ENCODE data around the gene TIGD1.
"Not testable (repeated sequence)": the region's sequence is repeated elsewhere in the genome, so short reads cannot be mapped to it uniquely, and the experiment has no call there.

TIGD1 gene

DNA sequence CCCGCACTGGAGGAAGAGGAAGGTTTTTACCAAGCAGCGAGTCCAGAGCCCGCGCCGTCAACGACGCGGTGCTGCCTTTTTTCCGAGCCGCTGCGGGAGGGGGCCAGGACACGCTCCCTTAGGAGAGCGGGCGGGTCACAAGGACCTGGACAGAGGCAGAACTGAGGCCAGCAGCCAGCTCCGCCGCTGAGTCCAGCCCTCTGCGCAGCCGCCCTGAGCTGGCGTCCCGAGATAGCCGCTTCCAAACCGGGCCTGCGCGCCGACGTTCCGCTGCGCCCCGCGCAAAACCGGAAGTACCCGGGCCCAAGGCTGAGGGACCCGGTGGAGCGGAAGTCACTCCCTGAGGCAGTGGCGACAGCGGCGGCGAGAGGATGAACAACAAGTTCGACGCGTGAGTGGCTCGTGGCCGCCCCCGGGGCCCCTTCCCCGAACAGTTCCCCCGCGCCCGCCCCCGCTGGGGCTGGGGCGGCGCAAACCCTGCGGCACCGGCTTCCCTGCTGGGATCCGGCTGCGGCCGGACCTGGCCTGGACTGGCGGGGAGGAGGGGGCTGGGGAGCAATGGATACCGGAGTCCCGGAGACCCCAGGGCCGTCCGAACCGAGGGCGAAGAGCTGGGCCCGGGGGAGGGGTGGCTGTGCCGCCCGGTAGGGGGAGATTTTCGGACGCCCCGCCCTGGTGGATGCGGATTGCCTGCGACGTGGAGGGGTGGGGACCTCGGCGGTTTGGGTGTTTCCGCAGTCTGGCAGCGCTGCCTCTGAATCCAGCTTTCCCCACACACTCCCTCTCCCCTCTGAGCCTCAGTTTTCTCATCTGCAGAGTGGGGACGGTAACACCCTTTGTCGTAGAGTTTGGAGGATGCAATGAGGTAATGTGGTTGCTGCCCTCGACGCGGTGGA is at the start of gene TIGD1, which contains the start of gene EIF4E2:
Gene TIGD1 (minus strand): TSS at position 204 of the 896 bp plus-strand sequence. CDS start 675 bp downstream, outside the sequence.
Gene EIF4E2 (plus strand): TSS at position 336 of the 896 bp plus-strand sequence. CDS start 36 bp downstream, at position 372.
- DNase-seq, result peak; percentile 86

DNA sequence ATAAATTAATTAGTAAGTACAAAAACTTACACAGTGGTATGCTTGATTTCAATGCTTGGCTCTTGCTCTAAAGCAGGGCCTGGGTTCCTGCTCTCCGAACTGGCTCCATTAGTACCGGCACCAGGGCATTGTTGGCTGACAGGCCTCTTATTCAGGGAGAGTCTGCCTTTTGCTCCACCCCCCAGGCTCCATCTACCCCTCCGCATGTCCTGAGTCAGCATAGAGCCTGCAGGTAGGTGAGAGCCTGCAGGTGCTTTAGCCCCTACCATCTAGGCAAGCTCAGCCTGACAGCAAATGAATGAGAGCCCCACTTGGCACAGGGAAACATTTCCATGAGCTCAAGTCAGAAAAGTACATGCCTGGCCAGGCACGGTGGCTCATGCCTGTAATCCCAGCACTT is 47.9 kb upstream of the TIGD1 start:
- no peak for DNase-seq

DNA sequence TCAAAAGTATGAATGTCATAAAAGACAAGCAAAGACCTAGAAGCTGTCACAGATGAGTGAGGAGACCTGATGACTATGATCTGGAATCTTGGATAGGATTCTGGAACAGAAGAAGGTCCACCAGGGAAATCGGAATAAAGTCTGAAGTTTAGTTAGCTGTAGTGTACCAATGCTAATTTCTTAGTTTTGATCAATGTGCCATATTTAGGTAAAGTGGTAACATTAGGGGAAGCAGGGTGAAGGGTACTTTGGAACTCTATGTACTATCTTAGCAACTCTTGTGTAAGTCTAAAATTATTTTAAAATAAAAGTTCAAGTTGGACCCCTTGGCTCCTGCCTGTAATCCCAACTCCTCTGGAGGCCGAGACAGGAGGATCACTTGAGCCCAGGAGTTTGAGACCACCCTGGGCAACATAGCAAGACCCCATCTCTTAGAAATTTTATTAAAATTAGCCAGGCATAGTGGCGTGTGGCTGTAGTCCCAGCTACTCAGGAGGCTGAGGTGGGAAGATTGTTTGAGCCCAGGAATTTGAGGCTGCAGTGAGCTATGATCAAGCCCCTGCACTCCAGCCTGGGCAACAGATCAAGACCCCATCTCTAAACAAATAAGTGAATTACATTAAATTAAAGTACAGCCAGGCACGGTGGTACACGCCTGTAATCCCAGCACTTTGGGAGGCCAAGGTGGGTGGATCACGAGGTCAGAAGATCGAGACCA is 47.2 kb upstream of the TIGD1 start:
- DNase-seq, result no peak

DNA sequence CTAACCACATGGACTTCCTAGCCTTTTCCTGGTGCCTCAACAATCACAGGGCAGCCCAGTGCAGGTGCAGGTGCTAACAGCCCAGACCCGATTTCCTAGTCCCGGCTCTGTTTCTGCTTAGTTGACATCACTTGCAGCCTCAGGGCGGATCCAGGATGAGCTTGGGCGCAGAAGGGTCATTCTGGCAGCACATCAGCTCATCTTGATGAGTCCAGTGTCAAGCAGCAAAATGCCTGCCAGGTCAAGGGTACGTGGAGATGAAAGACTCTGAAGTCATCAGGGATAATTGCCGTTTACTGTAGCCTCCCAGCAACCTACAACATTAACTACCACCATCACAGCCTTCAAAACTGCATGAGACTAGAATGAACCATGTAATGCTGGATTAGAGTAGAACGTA is 43.6 kb upstream of the TIGD1 start:
- DNase-seq, result no peak

DNA sequence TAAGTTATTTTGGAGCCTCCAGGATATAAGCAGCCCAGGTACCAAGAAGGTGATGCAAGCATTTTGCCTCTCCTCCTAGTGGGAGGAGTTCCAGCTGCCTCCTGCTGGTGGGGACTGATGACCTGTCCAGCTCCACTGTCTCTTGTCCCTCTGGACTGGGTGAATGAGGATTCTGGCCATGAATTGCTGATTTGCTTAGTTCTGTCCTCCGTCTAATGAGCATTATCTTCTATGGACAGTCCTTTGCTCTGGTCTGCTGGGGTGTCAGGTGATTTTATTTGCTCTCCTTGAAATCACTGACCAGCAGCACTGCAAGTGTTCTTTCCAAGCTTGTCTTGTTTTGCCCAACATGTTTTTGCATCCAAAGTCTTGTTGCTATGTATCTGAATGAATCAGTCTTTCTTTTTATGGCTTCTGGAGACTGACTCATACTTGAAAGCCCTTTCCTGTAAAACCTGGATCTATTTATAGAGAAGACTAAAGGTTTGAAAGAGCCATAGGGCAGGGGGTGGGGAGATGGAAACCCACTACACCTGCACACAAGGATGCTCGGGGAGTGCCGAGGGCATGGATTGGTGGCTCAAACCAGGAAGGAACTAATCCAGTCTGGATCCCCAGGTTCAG is 42.5 kb upstream of the TIGD1 start:
- DNase-seq, result no peak

DNA sequence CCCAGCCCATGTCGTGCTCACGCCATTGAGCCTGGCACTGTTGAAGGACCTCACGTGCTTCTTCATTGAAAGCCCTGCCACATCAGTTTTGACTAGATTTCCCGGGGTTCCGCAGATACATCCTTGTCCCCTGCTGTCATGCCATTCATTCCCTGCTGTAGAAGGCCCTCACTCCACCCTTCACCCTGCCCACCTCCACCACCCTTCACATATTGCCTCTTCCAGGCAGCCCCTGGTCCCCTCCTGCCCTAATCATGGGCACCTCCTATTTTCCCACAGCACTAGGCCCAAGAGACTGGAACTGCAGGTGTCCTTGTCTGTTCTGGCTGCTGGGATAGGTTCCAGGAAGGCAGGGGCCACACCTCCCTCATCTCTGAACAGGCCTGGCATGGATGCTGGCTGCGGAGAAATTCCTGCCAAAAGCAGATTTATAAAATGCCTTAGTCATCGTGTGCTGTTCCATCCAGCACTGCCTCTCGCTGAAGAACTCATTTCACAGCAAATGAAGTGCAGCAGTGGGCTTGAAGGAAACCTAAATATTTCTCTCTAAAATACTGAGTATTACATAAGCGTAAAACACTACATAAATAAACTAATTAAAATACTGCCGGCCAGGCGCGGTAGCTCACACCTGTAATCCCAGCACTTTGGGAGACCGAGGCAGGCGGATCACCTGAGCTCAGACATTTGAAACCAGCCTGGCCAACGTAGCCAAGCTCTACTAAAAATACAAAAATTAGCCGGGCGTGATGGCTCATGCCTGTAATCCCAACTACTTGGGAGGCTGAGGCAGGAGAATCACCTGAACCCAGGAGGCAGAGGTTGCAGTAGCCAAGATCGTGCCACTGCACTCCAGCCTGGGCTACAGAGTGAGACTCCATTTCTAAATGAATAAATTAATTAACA is 38.6 kb upstream of the TIGD1 start:
- no peak for DNase-seq

DNA sequence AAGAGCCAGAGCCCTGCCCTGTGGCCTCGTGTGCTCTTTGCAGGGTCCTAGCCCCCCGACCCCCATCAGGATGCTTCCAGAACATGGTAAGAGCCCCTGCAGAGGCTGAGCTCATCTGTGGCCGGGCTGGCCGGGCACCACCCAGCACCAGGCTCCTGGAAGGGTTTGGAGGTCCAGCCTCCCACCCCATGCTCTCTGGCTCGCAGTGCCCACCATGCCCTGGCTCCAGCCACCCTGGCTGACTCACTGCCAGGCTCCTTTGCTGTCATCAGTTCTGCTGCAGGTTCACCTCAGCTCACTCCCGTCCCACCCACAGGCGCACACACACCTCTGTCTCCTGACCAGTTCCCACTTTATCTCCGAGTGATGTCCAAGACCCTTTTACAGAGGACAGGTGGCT is 37.7 kb upstream of the TIGD1 start:
- DNase-seq, result no peak

DNA sequence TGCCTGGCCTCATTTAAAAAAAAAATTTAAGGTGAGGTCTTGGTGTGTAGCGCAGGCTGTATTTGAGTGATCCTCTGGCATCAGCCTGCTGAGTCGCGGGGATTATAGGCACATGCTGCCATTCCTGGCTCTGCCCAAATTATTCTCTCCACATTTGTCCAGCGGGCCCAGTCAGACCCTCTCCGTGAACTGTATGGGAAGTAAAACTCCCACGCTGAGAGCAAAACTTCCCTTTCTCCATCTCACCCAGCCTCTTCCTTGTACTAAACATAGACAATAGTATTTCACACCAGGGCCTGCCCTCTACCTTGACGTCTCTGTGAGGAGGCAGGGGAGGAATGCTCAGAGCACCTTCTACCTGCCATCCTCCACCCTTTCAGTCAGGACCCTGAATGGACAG is 37.2 kb upstream of the TIGD1 start:
- DNase-seq, result no peak

DNA sequence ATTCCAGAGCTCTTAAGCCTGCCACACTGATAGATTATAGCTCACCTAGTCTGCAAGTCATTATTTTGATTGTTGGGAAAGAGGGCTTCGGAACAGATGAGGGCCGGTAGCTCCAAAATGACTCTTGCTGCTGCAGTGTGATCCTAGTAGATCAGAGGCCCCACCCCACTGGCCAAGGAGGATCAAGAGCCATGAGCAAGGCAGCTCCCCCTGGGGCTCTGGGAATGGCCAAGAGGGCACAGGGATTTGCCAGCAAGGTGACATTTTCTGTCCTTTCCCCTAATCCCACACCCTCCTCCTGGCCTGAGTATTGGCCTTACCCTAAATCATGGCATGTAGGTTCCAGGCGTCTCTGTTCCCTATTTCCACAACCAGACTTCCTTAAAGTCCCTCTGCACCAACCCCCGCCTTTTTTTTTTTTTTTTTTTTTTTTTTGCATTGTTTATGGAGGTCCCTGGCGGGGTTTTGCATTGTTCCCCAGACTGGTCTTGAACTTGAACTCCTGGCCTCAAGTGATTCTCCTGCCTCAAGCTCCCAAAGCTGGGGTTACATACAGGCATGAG is 36.7 kb upstream of the TIGD1 start:
- DNase-seq, result no peak

DNA sequence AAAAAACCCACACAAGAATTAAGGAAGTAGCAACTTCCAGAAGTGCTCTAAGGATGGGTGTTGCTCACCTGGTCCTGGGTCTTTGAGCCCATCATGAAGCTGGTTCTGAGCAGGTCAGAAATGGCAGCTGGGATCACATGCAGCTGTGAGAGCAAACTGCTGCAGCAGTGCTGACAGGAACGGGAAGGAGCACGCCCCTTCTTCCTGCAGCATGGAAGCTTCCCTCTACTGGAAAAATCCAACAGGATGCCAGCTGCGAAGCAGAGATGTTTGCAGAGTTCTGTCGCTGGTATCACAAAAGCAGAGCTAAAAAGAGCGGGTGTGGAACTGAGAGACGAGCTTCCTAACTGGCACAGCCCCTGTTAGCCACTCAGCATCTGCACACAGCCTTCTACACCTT is 33.9 kb upstream of the TIGD1 start:
- DNase-seq, result no peak

DNA sequence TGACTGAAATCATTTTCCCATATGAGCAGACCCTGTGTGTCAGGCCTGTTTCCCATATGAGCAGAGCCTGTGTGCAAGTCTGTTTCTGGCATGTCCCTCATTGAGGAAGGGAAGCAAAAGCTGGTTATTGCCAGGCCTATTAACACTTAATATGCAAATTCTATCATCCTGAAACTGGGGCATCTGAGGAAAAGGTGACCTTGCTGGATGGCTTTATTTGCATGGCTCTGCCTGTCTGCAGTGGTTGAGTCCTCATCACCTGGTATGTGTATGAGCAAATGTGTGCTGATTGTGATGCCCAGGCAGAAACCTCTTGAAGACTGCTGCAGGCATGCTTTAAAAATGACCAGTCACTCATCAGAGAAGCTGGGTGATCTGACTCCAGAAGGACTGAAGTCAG is 31.4 kb upstream of the TIGD1 start:
- no peak for DNase-seq

DNA sequence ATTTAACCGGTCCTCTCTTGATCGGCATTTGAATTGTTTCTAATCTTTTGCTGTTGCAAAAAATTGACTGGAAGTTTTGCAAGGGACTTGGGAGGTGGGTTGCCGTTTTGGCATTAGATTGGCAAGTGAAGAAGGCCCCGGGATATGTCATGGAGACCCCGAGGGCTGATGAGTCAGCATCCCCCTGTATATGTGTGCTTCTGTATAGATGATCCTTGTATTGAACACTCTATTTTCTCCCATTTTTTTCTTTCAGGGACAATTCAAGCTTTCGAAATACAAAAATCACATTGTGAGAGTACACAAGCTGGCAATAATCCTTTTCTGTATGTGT is 30.3 kb upstream of the TIGD1 start:
- DNase-seq, result no peak

DNA sequence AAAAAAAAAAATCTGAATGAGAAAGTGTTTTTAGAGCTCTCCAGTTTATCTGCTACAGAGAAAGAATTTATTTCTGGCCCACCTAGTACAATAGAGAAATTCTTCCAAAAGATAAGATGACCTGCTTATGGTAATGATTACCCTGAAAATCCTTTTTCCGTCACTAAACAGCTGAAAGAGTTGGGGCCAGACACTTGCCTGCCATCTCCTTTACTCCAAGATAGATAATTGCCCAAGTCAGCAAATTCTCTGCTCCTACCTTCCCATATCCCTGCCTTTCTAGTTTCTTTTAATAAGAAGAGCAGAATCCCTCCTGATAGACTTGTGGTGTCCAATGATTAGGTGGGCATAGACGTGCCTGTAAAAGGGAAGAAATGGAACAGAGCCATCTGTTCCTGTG is 28.3 kb upstream of the TIGD1 start:
- DNase-seq, result no peak

DNA sequence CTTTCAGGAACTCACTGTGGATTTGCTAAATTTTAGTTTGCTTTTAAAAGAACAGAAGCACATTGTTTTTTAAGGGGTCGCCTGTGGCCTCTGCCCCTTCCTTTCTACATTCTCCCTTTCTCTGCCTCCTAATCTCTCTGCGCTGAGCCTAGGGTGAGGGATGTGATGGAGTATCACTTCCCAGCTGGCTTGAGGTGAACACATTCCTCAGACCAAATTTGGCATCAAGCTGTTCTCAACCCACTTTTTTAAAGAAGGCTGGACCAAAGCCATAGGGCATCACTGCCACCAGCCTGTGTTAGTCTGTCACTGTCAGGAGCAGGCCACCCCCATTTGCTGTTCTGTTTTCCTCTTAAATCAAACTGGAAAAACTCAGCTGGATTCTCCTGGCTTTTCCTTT is 27.5 kb upstream of the TIGD1 start:
- no peak for DNase-seq

DNA sequence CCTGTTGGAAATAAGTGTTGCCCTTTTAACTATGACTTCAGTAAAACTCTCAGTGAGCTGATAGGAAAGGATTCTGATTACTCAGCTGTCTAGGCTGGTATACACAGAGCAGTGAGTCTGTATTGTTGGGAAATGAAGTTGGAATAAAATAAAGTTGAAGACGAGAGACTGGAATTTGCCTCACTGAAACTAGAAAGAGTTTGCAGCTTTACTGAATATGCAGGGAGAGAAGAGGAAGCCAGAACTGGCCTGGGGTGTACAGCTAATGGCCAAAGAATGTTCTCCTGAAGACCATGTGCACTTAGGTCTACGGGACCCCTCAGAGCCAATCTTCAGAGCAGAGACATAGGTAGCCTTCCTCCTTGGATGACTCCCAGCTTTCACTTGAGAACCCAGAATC is 26.6 kb upstream of the TIGD1 start:
- DNase-seq, result no peak

DNA sequence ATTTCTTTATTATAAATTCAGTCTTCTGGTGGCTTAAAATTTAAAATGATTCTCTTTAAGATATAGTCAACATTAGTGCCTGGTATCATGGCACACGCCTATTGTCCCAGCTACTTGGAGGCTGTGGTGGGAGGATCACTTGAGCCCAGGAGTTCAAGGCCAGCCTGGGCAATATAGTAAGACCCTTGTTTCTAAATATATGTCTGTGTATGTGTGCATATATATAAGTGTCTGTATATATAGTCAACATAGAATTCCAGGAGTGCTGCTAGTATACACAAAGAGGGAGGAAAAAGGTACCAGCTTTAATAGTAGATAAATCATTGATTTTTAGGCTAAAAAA is 25.0 kb upstream of the TIGD1 start:
- no peak for DNase-seq

DNA sequence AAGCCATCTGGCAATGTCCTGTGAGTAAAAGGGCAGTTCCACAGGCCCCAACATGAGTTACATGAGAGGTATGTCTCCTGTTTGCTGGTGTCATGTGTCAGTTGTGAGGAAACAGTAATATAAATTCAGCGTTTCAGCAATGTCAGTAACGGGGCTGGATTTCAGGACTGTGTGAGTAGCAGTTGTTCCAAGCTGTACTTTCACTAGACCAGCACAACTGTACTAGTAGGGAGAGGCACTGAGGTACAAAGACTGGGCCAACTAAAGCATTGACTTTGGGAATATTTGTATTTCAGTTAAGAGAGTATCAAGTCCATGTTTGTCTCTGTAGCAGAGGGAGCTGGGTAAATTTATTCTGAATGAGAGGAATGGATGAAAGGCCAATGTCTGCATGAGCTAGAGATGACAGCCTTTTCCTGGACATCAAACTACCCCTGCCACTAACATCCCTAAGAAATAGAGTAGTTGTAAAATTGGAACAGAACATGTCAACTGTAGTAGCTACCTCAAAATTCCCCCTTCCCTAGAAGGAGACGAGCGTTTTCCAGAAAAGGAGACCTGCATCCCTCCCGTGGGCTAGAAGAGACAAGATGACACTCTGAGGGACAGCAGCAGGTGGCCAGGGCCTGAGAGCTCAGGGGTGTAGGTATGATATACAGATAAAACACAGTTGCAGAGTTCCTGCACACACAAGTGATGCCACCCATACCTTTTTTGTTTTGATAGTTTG is 24.5 kb upstream of the TIGD1 start:
- no peak for DNase-seq

DNA sequence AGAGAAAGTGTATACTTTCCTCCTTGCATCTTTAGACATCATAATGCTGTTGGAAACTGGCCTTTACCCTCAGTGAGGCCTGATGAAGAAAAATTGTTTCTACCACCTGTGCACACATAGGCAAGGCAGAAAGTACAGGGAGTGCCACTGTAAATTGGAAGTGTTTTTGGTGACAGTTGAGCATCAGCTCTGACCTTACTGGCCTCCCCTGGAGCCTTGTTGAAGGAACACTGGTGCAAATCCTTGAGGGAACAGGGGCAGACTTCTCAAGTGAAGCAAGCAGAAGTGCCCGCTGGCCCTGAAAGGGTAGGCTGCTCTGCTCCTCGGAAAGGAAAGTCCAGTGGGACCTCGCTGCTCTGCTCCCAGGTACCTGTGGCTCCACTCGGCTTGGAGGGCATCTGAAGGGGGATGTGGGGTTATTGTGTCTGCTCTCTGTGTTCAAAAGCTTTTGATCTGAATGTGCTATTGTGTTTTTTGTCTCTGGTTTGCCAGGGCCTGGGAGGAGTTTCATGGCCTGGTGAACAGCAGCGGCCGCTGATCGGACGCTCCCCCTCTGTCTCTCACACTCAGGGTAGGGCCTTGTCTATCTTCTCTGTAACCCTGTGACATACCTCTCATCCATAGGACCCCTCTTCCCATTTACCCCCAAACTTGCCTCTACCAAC is 23.5 kb upstream of the TIGD1 start:
- no peak for DNase-seq

DNA sequence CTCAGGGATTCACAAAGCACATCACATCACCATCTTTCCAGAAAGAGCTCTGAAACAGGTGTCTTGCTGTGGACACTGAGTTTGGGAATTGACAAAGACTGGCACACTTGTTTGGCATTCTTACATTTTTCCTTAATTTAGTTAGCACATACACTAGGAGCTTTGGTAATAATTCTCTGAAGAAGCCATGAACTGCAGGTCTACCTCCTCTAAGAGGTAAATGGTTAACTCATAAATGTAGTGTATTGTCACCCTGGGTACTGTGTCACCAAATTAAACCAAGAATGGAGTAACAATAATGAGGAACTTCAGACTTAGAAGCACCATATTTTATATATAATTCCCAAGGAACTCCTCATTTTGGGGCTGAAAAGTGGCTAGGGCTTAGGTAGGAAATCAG is 22.7 kb upstream of the TIGD1 start:
- no peak for DNase-seq

DNA sequence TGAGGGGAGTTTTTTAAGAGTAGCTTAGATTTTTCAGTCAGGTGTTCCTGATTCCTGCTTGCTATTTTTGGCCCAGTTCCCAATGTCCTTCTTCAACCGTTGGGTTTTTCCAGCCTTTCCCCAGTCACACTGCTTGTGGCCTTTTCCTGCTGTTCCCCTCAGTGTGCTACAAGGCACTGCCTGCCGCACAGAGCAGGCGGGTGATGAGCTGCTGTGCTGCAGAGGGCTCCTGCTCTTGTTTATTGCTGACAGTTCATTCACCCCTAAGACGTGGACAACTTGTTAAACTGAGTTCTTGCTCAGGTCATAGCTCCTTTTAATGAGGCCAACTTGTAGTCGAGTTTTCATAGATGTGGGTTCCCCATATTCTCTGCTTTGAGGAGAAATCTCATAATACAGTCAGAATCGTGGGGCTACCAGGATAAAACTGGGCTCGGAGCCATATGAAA is 20.7 kb upstream of the TIGD1 start:
- no peak for DNase-seq

DNA sequence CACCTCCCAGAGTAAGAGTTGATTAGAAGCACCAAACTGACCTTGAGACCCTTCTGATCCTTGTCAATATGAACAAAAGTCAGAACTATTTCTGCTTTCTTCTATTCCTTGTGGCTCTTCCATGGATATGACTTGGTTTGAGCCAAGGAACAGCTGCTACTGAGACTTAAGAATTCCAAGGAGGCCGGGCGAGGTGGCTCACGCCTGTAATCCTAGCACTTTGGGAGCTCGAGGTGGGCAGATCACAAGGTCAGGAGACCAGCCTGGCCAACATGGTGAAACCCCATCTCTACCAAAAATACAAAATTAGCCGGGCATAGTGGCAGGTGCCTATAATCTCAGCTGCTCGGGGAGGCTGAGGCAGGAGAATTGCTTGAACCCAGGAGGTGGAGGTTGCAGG is 20.1 kb upstream of the TIGD1 start:
- DNase-seq, result not testable (repeated sequence)
